Neural progenitor cell (in vitro differentiated cells): ENCODE results near the gene DDX24. TPM values are rescaled to one million over a fixed set of nuclear protein-coding genes. Genes with fewer than 3 reads are reported as not detected.

Experiments
- DNase-seq: peaks from one replicate; pipeline ENCODE4 v3.0.0-alpha.2; 2016; ENCODE audit warnings: low spot score
- H2AFZ ChIP-seq: fragments of 200-600 bp; sonication (generic); replicated peaks from 2 replicates; pipeline ENCODE4 v1.6.1; 2016; ENCODE audit warnings: antibody characterized with exemption
- H3F3A ChIP-seq: fragments of 200-600 bp; sonication (generic); 2 replicates; pipeline ENCODE4 v1.6.1; 2016; ENCODE audit warnings: antibody characterized with exemption, low read depth
- H3K27ac ChIP-seq: fragments of 200-600 bp; sonication (generic); 2 replicates; pipeline ENCODE4 v1.5.1; 2016; ENCODE audit warnings: mild to moderate bottlenecking
- H3K27me3 ChIP-seq: fragments of 200-600 bp; sonication (generic); 2 replicates; pipeline ENCODE4 v1.6.1; 2016; ENCODE audit warnings: mild to moderate bottlenecking, moderate library complexity
- H3K36me3 ChIP-seq: fragments of 200-600 bp; sonication (generic); 2 replicates; pipeline ENCODE4 v1.5.1; 2016
- H3K4me1 ChIP-seq: fragments of 200-600 bp; sonication (generic); 2 replicates; pipeline ENCODE4 v1.6.1; 2016; ENCODE audit warnings: mixed run types
- H3K4me2 ChIP-seq: fragments of 200-600 bp; sonication (generic); 2 replicates; pipeline ENCODE4 v1.6.1; 2016
- H3K4me3 ChIP-seq: fragments of 200-600 bp; sonication (generic); 2 replicates; pipeline ENCODE4 v1.5.1; 2016
- H3K79me2 ChIP-seq: fragments of 200-600 bp; sonication (generic); 2 replicates; pipeline ENCODE4 v1.6.1; 2016; ENCODE audit warnings: low read depth
- H3K9ac ChIP-seq: fragments of 200-600 bp; sonication (generic); 2 replicates; pipeline ENCODE4 v1.6.1; 2016
- H3K9me3 ChIP-seq: fragments of 200-600 bp; sonication (generic); 2 replicates; pipeline ENCODE4 v1.5.1; 2016; ENCODE audit warnings: low read depth
- H4K20me1 ChIP-seq: fragments of 200-600 bp; sonication (generic); 2 replicates; pipeline ENCODE4 v1.6.1; 2016; ENCODE audit warnings: low read depth
- H3K27ac Mint-ChIP-seq: 3 replicates; pipeline ENCODE4 v1.8.0; 2021; ENCODE audit warnings: mixed read lengths
- H3K27me3 Mint-ChIP-seq: 2 replicates; pipeline ENCODE4 v1.8.0; 2022; ENCODE audit warnings: low read depth, mild to moderate bottlenecking, inconsistent platforms, moderate library complexity, mixed read lengths; ENCODE audit not compliant: insufficient read depth
- H3K36me3 Mint-ChIP-seq: 3 replicates; pipeline ENCODE4 v1.8.0; 2021; ENCODE audit warnings: mixed read lengths
- H3K4me1 Mint-ChIP-seq: 3 replicates; pipeline ENCODE4 v1.8.0; 2021; ENCODE audit warnings: mixed read lengths
- H3K4me3 Mint-ChIP-seq: 3 replicates; pipeline ENCODE4 v1.8.0; 2021; ENCODE audit warnings: mild to moderate bottlenecking, moderate library complexity, mixed read lengths
- H3K9me3 Mint-ChIP-seq: 3 replicates; pipeline ENCODE4 v1.8.0; 2020; ENCODE audit warnings: mixed read lengths
- CTCF ChIP-seq: fragments of 200-600 bp; sonication (generic); IDR thresholded peaks from 2 replicates; pipeline ENCODE4 v1.5.1; 2017; ENCODE audit warnings: antibody characterized with exemption, mild to moderate bottlenecking
- EZH2 ChIP-seq: fragments of 200-600 bp; sonication (generic); IDR thresholded peaks from 2 replicates; pipeline ENCODE4 v1.6.1; 2017; ENCODE audit warnings: antibody characterized with exemption, mild to moderate bottlenecking, moderate library complexity
- EZH2phosphoT487 ChIP-seq: fragments of 200-600 bp; sonication (generic); IDR thresholded peaks from 2 replicates; pipeline ENCODE4 v1.6.1; 2017; ENCODE audit warnings: antibody characterized with exemption
- total RNA-seq: library from RNA; depleted of rRNA; stranded (reverse); fragments of >200 nt; gene quantifications from 2 replicates; pipeline ENCODE4 v1.2.3, GENCODE V29; 2015; ENCODE audit warnings: low replicate concordance

Gene DDX24
- total RNA-seq, 1 donor from 2014 or later = 153 TPM

- no peaks in the 10 kb centered on the region for H3K27me3 ChIP-seq
- no peak overlapping the region for H3K9ac ChIP-seq
- no peaks in the 10 kb centered on the region for H3K79me2 ChIP-seq
- peaks cover 13% of the 10 kb centered on the region for H3K27me3 Mint-ChIP-seq
- H3K4me3 Mint-ChIP-seq = peak overlapping the region; percentile 18
- no peak for TF ChIP-seq CTCF
- no peak for TF ChIP-seq EZH2
- TF ChIP-seq EZH2phosphoT487 = no peak
- no peak overlapping the region for H3K4me3 ChIP-seq
- no peaks in the 10 kb centered on the region for H4K20me1 ChIP-seq
- no peak overlapping the region for H2AFZ ChIP-seq
- H3K27ac Mint-ChIP-seq = no peak overlapping the region
- no peaks in the 10 kb centered on the region for H3K9me3 Mint-ChIP-seq
- H3F3A ChIP-seq = no peaks in the 10 kb centered on the region
- H3K36me3 ChIP-seq = no peaks in the 10 kb centered on the region
- no peak overlapping the region for H3K4me2 ChIP-seq
- peaks cover 17% of the 10 kb centered on the region for H3K36me3 Mint-ChIP-seq
- H3K4me1 Mint-ChIP-seq = peaks cover 40% of the 10 kb centered on the region
- no peaks in the 10 kb centered on the region for H3K9me3 ChIP-seq
- H3K27ac ChIP-seq = no peak overlapping the region
- DNase-seq = no peak
- H3K4me1 ChIP-seq = no peaks in the 10 kb centered on the region
Observed at GRCh38 chr14:94045563-94046345, 35.2 kb downstream of the DDX24 start.

- no peak overlapping the region for H3K9ac ChIP-seq
- no peak overlapping the region for H3K4me2 ChIP-seq
- no peak overlapping the region for H3K27ac Mint-ChIP-seq
- TF ChIP-seq EZH2 = no peak
- TF ChIP-seq CTCF = no peak
- TF ChIP-seq EZH2phosphoT487 = no peak
- H3K27me3 Mint-ChIP-seq = peaks cover 13% of the 10 kb centered on the region
- H3K4me1 ChIP-seq = no peaks in the 10 kb centered on the region
- H3K27ac ChIP-seq = no peak overlapping the region
- peaks cover 42% of the 10 kb centered on the region for H3K4me1 Mint-ChIP-seq
- no peak overlapping the region for H3K4me3 Mint-ChIP-seq
- no peaks in the 10 kb centered on the region for H3K9me3 ChIP-seq
- H3F3A ChIP-seq = no peaks in the 10 kb centered on the region
- H3K79me2 ChIP-seq = no peaks in the 10 kb centered on the region
- H4K20me1 ChIP-seq = no peaks in the 10 kb centered on the region
- H3K36me3 ChIP-seq = no peaks in the 10 kb centered on the region
- DNase-seq = no peak
- no peak overlapping the region for H2AFZ ChIP-seq
- peaks cover 13% of the 10 kb centered on the region for H3K36me3 Mint-ChIP-seq
- H3K9me3 Mint-ChIP-seq = no peaks in the 10 kb centered on the region
- H3K4me3 ChIP-seq = no peak overlapping the region
- no peaks in the 10 kb centered on the region for H3K27me3 ChIP-seq
Observed at GRCh38 chr14:94045101-94045500, 35.9 kb downstream of the DDX24 start.

- TF ChIP-seq EZH2phosphoT487 (no peak), CTCF (no peak), EZH2 (no peak)
- Histone ChIP-seq H3K27ac (no peak overlapping the region), H3K36me3 (no peaks in the 10 kb centered on the region), H3K4me3 (no peak overlapping the region), H3K9ac (no peak overlapping the region), H2AFZ (no peak overlapping the region), H3K4me2 (no peak overlapping the region), H3K27me3 (no peaks in the 10 kb centered on the region), H3K9me3 (no peaks in the 10 kb centered on the region), H3K79me2 (no peaks in the 10 kb centered on the region), H4K20me1 (no peaks in the 10 kb centered on the region), H3K4me1 (no peaks in the 10 kb centered on the region), H3F3A (no peaks in the 10 kb centered on the region)
- peaks cover 44% of the 10 kb centered on the region for H3K4me1 Mint-ChIP-seq
- H3K9me3 Mint-ChIP-seq = no peaks in the 10 kb centered on the region
- peaks cover 10% of the 10 kb centered on the region for H3K36me3 Mint-ChIP-seq
- no peak overlapping the region for H3K4me3 Mint-ChIP-seq
- DNase-seq = no peak
- no peak overlapping the region for H3K27ac Mint-ChIP-seq
- H3K27me3 Mint-ChIP-seq = peaks cover 13% of the 10 kb centered on the region
Observed at GRCh38 chr14:94044476-94045091, 36.4 kb downstream of the DDX24 start.
